ENCODE results near the gene ADGRD1.

GRCh38 chr12:131115766-131116467 lies 162.2 kb downstream of the ADGRD1 start:
- TF ChIP-seq POLR2A (IDR thresholded peaks at IDR 0.05): no peak
- TF ChIP-seq CTCF (IDR thresholded peaks at IDR 0.05): no peak
- TF ChIP-seq POLR2AphosphoS5 (IDR thresholded peaks at IDR 0.05): no peak

All from breast epithelium (tissue), 3 donors.